ENCODE data around the gene HEBP2. TPM values are rescaled to one million over a fixed set of nuclear protein-coding genes. Genes with fewer than 3 reads are reported as not detected.

HEBP2 gene
- total RNA-seq, 1 donor from 2014 or later = 53.0 TPM

DNA sequence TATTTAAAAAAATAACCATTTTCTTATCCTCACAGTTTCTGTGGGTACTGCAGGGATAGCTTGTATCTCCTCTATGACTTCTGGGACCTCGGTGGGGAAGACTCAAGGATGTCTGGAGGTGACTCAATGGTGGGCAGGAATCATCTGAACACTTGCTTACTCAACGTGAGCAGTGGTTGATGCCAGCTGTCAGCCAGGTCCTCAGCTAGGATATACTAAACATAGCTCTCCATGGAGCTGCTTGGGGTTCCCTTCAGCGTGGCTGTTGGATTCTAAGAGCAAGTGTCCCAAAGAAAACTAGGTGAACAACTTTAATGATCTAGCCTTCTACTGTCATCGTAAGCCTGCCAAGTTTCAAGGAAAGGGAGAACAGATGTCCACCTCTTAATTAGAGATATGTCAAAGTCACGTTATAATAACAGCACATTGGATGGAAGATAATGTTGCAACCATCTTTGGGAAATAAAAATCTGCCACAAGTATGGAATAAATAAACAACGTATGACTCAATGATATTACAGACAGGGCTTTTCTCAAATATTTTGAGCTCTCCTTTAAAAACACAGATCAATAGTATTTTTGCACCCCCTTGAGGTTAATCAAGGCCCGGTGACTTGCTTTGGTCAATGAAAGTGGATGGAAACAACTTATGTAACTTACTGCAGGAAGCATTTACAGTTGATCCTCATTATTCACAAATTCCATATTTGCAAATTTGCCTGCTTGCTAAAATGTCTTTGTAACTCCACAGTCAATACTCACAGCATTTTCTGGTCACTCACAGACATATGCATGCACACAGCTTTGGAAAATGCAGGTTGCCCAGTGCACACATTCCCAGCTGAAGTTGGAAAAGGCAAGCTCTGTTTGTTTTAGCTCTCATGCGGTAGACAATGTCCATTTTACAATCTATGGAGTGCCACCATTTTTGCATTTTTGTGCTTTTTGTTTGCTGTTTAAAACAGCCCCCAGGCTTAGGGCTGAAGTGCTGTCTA is 6.6 kb upstream of the HEBP2 start:
- Mint-ChIP-seq H3K27me3 (ENCODE audit: unreplicated experiment) (no peaks in the 10 kb centered on the region), H3K9me3 (ENCODE audit: unreplicated experiment) (no peaks in the 10 kb centered on the region), H3K4me1 (ENCODE audit: low read depth, unreplicated experiment) (no peaks in the 10 kb centered on the region)

DNA sequence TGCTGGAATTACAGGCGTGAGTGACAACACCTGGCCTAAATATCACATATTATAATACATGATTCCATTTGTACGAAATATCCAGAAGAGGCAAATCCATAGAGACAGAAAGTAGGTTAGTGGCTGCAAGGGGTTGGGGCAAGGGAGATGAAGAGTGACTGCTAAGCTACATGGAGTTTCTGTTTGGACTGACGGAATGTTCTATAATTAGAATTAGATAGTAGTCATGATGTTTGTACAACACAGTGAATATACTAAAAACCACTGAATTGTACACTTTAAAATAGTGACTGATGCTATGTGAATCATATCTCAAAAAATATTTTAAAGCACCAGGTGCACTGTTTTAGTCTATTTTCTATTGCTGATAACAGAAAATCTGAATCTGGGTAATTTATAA is 3.7 kb upstream of the HEBP2 start:
- TF ChIP-seq, protein P1, sequence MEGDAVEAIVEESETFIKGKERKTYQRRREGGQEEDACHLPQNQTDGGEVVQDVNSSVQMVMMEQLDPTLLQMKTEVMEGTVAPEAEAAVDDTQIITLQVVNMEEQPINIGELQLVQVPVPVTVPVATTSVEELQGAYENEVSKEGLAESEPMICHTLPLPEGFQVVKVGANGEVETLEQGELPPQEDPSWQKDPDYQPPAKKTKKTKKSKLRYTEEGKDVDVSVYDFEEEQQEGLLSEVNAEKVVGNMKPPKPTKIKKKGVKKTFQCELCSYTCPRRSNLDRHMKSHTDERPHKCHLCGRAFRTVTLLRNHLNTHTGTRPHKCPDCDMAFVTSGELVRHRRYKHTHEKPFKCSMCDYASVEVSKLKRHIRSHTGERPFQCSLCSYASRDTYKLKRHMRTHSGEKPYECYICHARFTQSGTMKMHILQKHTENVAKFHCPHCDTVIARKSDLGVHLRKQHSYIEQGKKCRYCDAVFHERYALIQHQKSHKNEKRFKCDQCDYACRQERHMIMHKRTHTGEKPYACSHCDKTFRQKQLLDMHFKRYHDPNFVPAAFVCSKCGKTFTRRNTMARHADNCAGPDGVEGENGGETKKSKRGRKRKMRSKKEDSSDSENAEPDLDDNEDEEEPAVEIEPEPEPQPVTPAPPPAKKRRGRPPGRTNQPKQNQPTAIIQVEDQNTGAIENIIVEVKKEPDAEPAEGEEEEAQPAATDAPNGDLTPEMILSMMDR (IDR thresholded peaks at IDR 0.05; ENCODE audit: partially characterized antibody, unreplicated experiment) = no peak
- Mint-ChIP-seq H3K9me3 (ENCODE audit: unreplicated experiment) (peaks cover 5% of the 10 kb centered on the region), H3K27ac (ENCODE audit: unreplicated experiment) (no peak overlapping the region), H3K4me3 (ENCODE audit: unreplicated experiment) (no peak overlapping the region), H3K27me3 (ENCODE audit: unreplicated experiment) (peaks cover 3% of the 10 kb centered on the region), H3K4me1 (ENCODE audit: low read depth, unreplicated experiment) (peaks cover 4% of the 10 kb centered on the region), H3K36me3 (ENCODE audit: unreplicated experiment) (no peaks in the 10 kb centered on the region)
- no peak for DNase-seq

More for the DNA sequence above, 6.6 kb upstream of the HEBP2 start:
- TF ChIP-seq, protein P1 (IDR thresholded peaks at IDR 0.05; ENCODE audit: partially characterized antibody, unreplicated experiment) = no peak
- no peak overlapping the region for H3K4me3 Mint-ChIP-seq (ENCODE audit: unreplicated experiment)
- H3K27ac Mint-ChIP-seq (ENCODE audit: unreplicated experiment) = no peak overlapping the region
- H3K36me3 Mint-ChIP-seq (ENCODE audit: unreplicated experiment) = no peaks in the 10 kb centered on the region
- no peak for DNase-seq

DNA sequence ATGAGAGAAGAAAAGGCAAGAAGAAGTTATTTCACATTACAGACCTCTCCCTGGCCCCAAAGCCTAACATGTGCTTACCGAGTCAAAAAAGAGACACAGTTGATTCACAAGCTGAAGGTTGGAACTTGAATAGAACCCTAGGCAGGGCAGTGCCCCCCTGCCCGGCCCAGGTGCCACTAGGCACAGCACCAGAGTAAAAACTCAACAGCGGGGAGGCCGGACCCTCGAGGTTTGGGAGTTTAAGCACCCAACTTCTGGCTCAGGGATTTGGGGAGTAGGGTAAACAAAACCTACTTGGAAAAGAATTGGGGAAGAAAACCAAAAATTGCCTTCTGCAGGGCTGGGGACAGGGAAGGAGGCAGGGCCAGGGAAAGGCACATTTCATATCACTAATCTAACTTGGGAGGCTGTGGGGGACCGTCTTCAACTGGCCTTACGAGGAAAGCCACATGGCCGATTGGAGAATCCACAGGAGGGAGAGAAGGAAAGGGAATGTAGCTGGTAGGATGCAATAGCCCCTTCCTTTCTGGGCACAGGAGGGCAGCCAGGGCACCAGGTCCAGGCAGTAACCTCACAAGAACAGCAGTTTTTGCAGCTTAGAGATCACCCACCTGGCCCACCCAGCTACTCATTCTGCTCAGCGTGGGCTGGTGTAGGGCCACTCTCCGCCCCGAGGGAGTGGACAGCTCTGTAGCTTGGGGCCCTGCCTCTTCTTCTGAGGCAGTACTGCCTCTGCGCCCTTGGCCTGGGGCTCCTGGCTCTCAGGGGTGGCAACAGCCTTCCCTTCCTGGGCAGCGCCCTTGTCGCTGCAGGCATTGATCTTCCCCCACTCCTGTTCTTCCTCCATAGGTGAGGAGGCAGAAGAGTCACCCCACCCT is 1.8 kb upstream of the HEBP2 start:
- TF ChIP-seq, protein P1 (IDR thresholded peaks at IDR 0.05; ENCODE audit: partially characterized antibody, unreplicated experiment) = no peak
- Mint-ChIP-seq H3K9me3 (ENCODE audit: unreplicated experiment) (peaks cover 5% of the 10 kb centered on the region), H3K4me3 (ENCODE audit: unreplicated experiment) (no peak overlapping the region), H3K27ac (ENCODE audit: unreplicated experiment) (no peak overlapping the region), H3K36me3 (ENCODE audit: unreplicated experiment) (peaks cover 3% of the 10 kb centered on the region), H3K4me1 (ENCODE audit: low read depth, unreplicated experiment) (peaks cover 5% of the 10 kb centered on the region), H3K27me3 (ENCODE audit: unreplicated experiment) (peaks cover 3% of the 10 kb centered on the region)
- no peak for DNase-seq

DNA sequence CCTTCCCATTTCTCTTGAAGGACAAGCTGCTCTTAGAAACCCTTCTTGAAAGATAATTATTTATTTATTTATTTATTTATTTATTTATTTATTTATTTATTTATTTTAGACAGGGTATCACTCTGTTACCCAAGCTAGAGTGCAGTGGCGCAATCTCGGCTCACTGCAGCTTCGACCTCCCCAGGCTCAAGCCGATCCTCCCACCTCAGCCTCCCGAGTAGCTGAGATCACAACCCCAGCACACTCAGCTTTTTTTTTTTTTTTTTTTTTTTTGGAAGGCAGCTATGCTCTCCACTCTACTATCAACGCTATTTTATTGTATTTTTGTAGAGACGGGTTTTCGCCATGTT is 1.2 kb upstream of the HEBP2 start:
- H3K27me3 Mint-ChIP-seq (ENCODE audit: unreplicated experiment) = peaks cover 3% of the 10 kb centered on the region
- DNase-seq = no peak
- H3K9me3 Mint-ChIP-seq (ENCODE audit: unreplicated experiment) = peaks cover 5% of the 10 kb centered on the region
- H3K4me3 Mint-ChIP-seq (ENCODE audit: unreplicated experiment) = peak overlapping the region; percentile 49
- peaks cover 3% of the 10 kb centered on the region for H3K36me3 Mint-ChIP-seq (ENCODE audit: unreplicated experiment)
- TF ChIP-seq, protein P1 (IDR thresholded peaks at IDR 0.05; ENCODE audit: partially characterized antibody, unreplicated experiment) = no peak
- H3K27ac Mint-ChIP-seq (ENCODE audit: unreplicated experiment) = no peak overlapping the region
- peaks cover 5% of the 10 kb centered on the region for H3K4me1 Mint-ChIP-seq (ENCODE audit: low read depth, unreplicated experiment)
